ENCODE results near the gene NBPF15. TPM values are rescaled to one million over a fixed set of nuclear protein-coding genes. Genes with fewer than 3 reads are reported as not detected.
A peak's percentile ranks its signal among the peaks of the same experiment; 100 is the strongest.
"Not testable (repeated sequence)": the region's sequence is repeated elsewhere in the genome, so short reads cannot be mapped to it uniquely, and the experiment has no call there.

Gene NBPF15
- total RNA-seq (2014; rRNA removed; shearing (Covaris generic)): 19.7 and 23.3 TPM in 2 replicates

DNA sequence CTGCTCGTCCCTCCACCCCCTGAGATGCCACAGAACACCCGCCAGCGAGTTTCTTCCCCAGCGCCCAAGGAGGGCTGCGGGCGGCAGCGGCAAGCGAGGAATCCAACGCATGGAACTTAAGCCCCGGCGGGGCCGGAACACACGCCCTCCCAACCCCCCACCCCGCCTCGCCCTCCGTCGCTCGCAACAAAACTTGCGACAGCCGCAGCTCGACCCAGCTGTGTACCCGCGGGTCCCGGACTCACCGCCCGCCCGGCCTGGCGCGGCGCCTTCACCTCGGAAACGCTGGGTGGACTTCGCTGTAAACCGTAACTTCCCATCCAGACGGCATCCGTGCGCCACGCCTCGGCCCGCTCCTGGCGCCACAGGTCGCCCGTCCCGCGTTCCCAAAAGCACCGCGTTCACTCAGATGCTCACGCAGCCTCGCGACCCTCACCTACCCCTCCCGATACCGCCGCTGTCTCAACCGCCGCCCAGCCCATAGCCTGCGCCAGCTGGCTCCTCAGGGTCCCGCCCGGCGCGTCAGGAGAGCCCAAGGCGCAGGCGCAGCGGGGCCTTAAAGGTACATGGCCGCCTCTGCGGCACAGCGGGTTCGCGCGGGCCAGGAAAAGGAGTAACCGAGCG, at the start of gene NBPF15:
Gene NBPF15, minus strand, starts transcription at position 534 of the 624 bp plus-strand sequence. CDS start 21,666 bp downstream, outside the sequence.
- peak; percentile 73 for DNase-seq (ENCODE audit: low read depth)

DNA sequence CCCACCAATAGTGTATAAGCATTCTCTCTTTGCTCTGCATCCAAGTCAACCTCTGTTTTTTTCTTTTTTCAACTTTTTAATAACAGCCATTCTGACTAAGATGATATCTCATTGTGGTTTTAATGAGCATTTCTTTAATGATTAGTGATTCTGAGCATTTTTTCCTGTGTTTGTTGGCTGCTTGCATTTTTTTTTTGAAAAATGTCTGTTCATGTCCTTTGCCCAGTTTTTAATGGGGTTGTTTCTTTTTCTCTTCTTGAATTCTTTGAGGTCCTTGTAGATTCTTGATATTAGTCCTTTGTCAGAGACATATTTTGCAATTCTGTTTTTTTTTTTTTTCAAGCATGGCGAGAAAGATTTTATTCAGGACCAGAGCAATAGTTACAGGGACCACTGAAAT, 35.0 kb upstream of the NBPF15 start:
- not testable (repeated sequence) for DNase-seq (ENCODE audit: low read depth)

DNA sequence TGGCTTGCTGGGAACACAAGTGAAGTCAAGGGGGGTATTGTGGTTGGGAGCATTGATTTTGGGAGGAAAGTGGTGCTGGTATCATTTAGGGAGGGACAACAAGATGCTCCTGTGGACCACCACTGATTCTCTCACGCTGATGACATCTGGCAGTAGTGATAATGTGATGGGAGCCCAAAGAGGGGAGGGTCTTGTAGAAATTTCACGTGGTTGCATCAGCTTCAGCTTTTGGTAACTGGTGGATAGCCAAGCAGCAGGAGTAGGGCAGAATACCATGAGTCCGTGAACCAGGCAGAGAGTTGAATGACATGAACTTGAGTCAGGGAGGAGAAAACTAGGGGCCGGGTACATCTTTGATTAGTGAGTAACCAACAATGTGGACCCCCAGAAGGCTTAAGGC, 32.7 kb upstream of the NBPF15 start:
- not testable (repeated sequence) for DNase-seq (ENCODE audit: low read depth)

- not testable (repeated sequence) for DNase-seq (ENCODE audit: low read depth)
Observed at GRCh38 chr1:144490394-144490793, 28.9 kb upstream of the NBPF15 start.

DNA sequence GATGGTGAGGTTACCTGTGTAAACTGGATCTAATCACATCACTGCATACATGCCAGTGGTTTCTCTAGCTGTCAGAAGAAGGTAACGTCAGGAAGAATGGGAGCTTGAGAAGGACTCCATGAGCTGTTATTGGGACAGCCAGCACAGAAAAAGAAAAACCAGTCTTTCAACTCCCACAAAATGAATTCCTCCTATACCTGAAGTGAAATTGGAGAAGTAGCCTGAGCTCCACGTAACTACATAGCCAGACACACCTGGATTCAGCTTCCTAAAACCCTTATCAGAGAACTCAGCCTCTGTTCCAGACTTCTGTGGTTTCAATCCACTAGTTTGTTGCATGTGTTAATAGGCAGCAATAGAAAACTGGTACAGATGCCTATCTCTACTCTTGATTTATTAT, 25.5 kb upstream of the NBPF15 start:
- not testable (repeated sequence) for DNase-seq (ENCODE audit: low read depth)

- not testable (repeated sequence) for DNase-seq (ENCODE audit: low read depth)
Observed at GRCh38 chr1:144485048-144485993, 23.9 kb upstream of the NBPF15 start.

DNA sequence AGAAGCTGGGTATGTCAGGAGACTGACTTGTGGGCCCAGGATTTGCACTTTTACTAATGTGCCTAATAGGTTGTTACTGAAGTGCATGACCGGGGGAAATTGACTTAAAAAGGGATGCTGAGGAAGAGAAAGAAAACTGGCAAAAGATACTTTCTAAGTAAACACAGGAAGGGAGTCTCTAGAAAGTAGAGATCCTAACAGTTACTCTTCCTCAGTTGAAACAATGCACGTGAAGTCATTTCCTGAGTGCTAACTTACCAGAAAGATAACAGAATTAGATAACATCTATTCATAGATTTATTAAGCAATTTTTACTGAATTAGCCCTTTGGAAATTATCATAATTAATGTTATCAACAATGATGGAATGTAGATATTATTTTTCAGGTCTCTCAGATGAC, 12.4 kb upstream of the NBPF15 start:
- DNase-seq (ENCODE audit: low read depth): not testable (repeated sequence)

GRCh38 chr1:144471434-144471833, 10.0 kb upstream of the NBPF15 start:
- DNase-seq (ENCODE audit: low read depth): not testable (repeated sequence)

- not testable (repeated sequence) for DNase-seq (ENCODE audit: low read depth)
Observed at GRCh38 chr1:144461778-144462177, 309 bp upstream of the NBPF15 start.

- not testable (repeated sequence) for DNase-seq (ENCODE audit: low read depth)
Observed at GRCh38 chr1:144460686-144461085, 783 bp downstream of the NBPF15 start.

GRCh38 chr1:144442402-144442801, 19.1 kb downstream of the NBPF15 start:
- not testable (repeated sequence) for DNase-seq (ENCODE audit: low read depth)

DNA sequence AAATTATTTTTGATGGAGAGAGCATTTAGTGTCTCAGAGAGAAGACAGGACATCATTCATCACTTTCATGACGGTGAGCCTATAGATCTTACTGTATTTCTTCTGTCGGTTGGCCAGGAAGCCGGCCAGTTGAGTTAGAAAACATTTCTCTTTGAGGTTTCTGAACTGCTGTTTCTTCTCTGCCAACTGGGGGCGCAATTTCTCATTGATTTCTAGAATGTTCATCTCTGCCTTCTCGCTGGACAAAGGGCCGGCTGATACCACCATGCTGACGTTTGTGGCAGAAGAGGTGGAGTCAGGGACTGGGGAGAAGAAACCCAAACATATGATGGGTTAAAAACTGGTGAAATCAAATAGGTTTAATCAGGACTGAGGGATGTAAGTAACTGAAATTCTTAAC, 21.7 kb downstream of the NBPF15 start:
- DNase-seq (ENCODE audit: low read depth): not testable (repeated sequence)

GRCh38 chr1:144418891-144419694, 42.4 kb downstream of the NBPF15 start:
- DNase-seq (ENCODE audit: low read depth): peak; percentile 84

GRCh38 chr1:144413404-144414118, 47.9 kb downstream of the NBPF15 start:
- DNase-seq (ENCODE audit: low read depth): not testable (repeated sequence)

- DNase-seq (ENCODE audit: low read depth): peak; percentile 98
Observed at GRCh38 chr1:144412491-144413403, 48.7 kb downstream of the NBPF15 start.

- peak; percentile 88 for DNase-seq (ENCODE audit: low read depth)
Observed at GRCh38 chr1:144412068-144412471, 49.4 kb downstream of the NBPF15 start.

DNA sequence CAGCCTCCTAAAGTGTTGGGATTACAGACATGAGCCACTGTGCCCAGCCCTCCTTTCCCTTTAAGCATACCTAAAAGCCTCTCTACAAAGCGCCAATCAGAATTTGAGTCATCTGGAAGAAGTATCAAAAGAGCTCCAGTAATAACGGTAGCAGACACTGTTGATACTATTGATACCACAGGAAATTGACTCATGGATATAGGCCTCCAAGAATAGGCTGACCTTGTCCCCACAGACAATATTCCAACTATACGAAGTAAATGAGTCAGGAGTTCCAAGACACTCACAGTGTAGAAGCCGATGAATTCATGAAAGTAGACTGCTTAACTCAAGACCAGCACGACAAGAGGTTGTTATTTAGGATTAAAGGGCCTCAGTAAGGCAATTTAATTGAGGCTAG, 58.7 kb downstream of the NBPF15 start:
- not testable (repeated sequence) for DNase-seq (ENCODE audit: low read depth)

GRCh38 chr1:144371651-144372050, 89.8 kb downstream of the NBPF15 start:
- not testable (repeated sequence) for DNase-seq (ENCODE audit: low read depth)
